PC-3 (cell line): ENCODE results near the gene TMEM131. TPM values are rescaled to one million over a fixed set of nuclear protein-coding genes. Genes with fewer than 3 reads are reported as not detected.

Experiments used
- ATAC-seq: fragments of 200-7000 bp; cut with Tn5 transposase; 2 replicates; pipeline ENCODE4 v1.9.1; 2020; ENCODE audit warnings: mild to moderate bottlenecking, moderate library complexity
- BruUV-seq: library from RNA; stranded (reverse); fragments of 400-500 nt; replicated peaks from 2 replicates; lab custom pipeline; 2021; lab: Mats Ljungman, UMichigan
- CTCF ChIA-PET: fragments of 300-600 bp; sonication (Branson Sonifier 250); formaldehyde crosslinking; loops from one replicate; lab custom pipeline; 2022; ENCODE audit warnings: antibody characterized with exemption; lab: Charles Lee
- POLR2A ChIA-PET: fragments of 300-600 bp; sonication (Branson Sonifier 250); formaldehyde crosslinking; loops from one replicate; lab custom pipeline; 2022; ENCODE audit warnings: antibody characterized with exemption; ENCODE audit not compliant: unreplicated experiment; lab: Charles Lee
- DNase-seq: peaks from one replicate; pipeline ENCODE4 v3.0.0-alpha.2; 2015
- H2AFZ ChIP-seq: fragments of 300-600 bp; sonication (generic); 2 replicates; pipeline ENCODE4 v1.6.0; 2016; ENCODE audit warnings: antibody characterized with exemption, low read length
- H3F3A ChIP-seq: fragments of 300-600 bp; sonication (generic); one replicate; pipeline ENCODE4 v1.6.0; 2017; ENCODE audit warnings: antibody characterized with exemption, low read length, control low read depth, mild to moderate bottlenecking; ENCODE audit not compliant: unreplicated experiment
- H3K27ac ChIP-seq: fragments of 300-600 bp; sonication (generic); 2 replicates; pipeline ENCODE4 v1.5.1; 2016; ENCODE audit warnings: mild to moderate bottlenecking, low read length
- H3K27me3 ChIP-seq: fragments of 300-600 bp; sonication (generic); 2 replicates; pipeline ENCODE4 v1.6.1; 2016; ENCODE audit warnings: low read length, mixed read lengths
- H3K36me3 ChIP-seq: fragments of 300-600 bp; sonication (generic); 2 replicates; pipeline ENCODE4 v1.6.1; 2016; ENCODE audit warnings: low read depth, mixed run types, low read length, mixed read lengths
- H3K4me1 ChIP-seq: fragments of 300-600 bp; sonication (generic); 2 replicates; pipeline ENCODE4 v1.5.1; 2016; ENCODE audit warnings: low read length; ENCODE audit not compliant: insufficient read depth
- H3K4me2 ChIP-seq: fragments of 300-600 bp; sonication (generic); 2 replicates; pipeline ENCODE4 v1.6.0; 2016; ENCODE audit warnings: low read length
- H3K4me3 ChIP-seq: fragments of 300-600 bp; sonication (generic); 2 replicates; pipeline ENCODE4 v1.5.1; 2016; ENCODE audit warnings: mild to moderate bottlenecking, low read length, mixed read lengths
- H3K79me2 ChIP-seq: fragments of 300-600 bp; sonication (generic); 2 replicates; pipeline ENCODE4 v1.6.1; 2017; ENCODE audit warnings: low read length, mixed read lengths
- H3K9ac ChIP-seq: fragments of 300-600 bp; sonication (generic); 2 replicates; pipeline ENCODE4 v1.6.0; 2016; ENCODE audit warnings: mild to moderate bottlenecking, low read length
- H3K9me2 ChIP-seq: fragments of 300-600 bp; sonication (generic); replicated peaks from 2 replicates; pipeline ENCODE4 v1.6.1; 2016; ENCODE audit warnings: mixed run types, low read length, mixed read lengths
- H3K9me3 ChIP-seq: fragments of 300-600 bp; sonication (generic); 2 replicates; pipeline ENCODE4 v1.6.1; 2016; ENCODE audit warnings: low read length, mixed read lengths
- H4K20me1 ChIP-seq: fragments of 300-600 bp; sonication (generic); 2 replicates; pipeline ENCODE4 v1.6.1; 2016; ENCODE audit warnings: low read length, mixed read lengths
- EZH2 ChIP-seq: fragments of 300-600 bp; sonication (generic); IDR thresholded peaks from one replicate; pipeline ENCODE4 v1.6.1; 2017; ENCODE audit warnings: antibody characterized with exemption, mild to moderate bottlenecking, low read length; ENCODE audit not compliant: unreplicated experiment
- EZH2phosphoT487 ChIP-seq: fragments of 300-600 bp; sonication (generic); IDR thresholded peaks from 2 replicates; pipeline ENCODE4 v1.6.1; 2018; ENCODE audit warnings: mild to moderate bottlenecking, antibody characterized with exemption, low read length, borderline replicate concordance
- intact Hi-C: fragments of 100-400 bp; cut with micrococcal nuclease; formaldehyde crosslinking; loops from 2 replicates; pipeline ENCODE4 v1.9.0; 2023
- total RNA-seq: library from RNA; depleted of rRNA; stranded (reverse); fragments of >200 nt; gene quantifications from 2 replicates; pipeline ENCODE4 v1.2.3, GENCODE V29; 2014
- TF ChIP-seq, protein P1 (sequence below): fragments of 300-600 bp; sonication (generic); conservative IDR thresholded peaks from 2 replicates; pipeline ENCODE4 v1.5.1; 2017; ENCODE audit warnings: antibody characterized with exemption, low read depth, mild to moderate bottlenecking, low read length

The TMEM131 gene
- total RNA-seq, 1 experiment from 2014 or later = 21.1 TPM

DNA sequence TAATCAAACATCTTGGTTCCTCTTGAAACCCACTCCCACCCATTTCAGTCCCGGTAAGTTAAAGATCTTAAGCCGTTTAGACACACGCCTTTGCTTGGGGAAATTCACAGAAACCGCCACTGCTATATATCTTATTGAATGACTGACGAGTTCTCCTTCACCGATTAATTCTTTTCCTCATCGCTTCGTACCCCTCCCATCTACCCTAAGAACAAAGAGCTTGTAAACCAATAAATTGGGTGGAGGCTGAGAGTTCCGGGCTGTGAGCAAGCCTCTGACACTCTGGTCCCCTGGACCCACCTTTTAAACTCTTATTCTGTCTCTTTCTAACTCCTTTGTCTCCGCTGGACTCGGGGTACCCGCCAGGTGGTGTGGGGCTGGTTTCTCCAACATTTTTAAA is 30.6 kb downstream of the TMEM131 start:
- no peak for DNase-seq
- intact Hi-C loops = no loop called here
- TF ChIP-seq, protein P1, sequence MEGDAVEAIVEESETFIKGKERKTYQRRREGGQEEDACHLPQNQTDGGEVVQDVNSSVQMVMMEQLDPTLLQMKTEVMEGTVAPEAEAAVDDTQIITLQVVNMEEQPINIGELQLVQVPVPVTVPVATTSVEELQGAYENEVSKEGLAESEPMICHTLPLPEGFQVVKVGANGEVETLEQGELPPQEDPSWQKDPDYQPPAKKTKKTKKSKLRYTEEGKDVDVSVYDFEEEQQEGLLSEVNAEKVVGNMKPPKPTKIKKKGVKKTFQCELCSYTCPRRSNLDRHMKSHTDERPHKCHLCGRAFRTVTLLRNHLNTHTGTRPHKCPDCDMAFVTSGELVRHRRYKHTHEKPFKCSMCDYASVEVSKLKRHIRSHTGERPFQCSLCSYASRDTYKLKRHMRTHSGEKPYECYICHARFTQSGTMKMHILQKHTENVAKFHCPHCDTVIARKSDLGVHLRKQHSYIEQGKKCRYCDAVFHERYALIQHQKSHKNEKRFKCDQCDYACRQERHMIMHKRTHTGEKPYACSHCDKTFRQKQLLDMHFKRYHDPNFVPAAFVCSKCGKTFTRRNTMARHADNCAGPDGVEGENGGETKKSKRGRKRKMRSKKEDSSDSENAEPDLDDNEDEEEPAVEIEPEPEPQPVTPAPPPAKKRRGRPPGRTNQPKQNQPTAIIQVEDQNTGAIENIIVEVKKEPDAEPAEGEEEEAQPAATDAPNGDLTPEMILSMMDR = no peak
- TF ChIP-seq EZH2phosphoT487 (no peak), EZH2 (no peak)
- H3K27me3 ChIP-seq = no peaks in the 10 kb centered on the region
- BruUV-seq = no TSS peak
- no peak overlapping the region for H3K4me2 ChIP-seq
- H2AFZ ChIP-seq = no peak overlapping the region
- H3K36me3 ChIP-seq = no peaks in the 10 kb centered on the region
- ChIA-PET CTCF (no interaction called here), POLR2A (no interaction called here)
- no peaks in the 10 kb centered on the region for H3K9me3 ChIP-seq
- no peaks in the 10 kb centered on the region for H3K9me2 ChIP-seq
- H3F3A ChIP-seq = no peaks in the 10 kb centered on the region
- no peak for ATAC-seq
- H3K4me1 ChIP-seq = peaks cover 7% of the 10 kb centered on the region
- H3K4me3 ChIP-seq = no peak overlapping the region
- H3K9ac ChIP-seq = no peak overlapping the region
- H3K27ac ChIP-seq = no peak overlapping the region
- peaks cover 6% of the 10 kb centered on the region for H4K20me1 ChIP-seq
- peaks cover 99% of the 10 kb centered on the region for H3K79me2 ChIP-seq

DNA sequence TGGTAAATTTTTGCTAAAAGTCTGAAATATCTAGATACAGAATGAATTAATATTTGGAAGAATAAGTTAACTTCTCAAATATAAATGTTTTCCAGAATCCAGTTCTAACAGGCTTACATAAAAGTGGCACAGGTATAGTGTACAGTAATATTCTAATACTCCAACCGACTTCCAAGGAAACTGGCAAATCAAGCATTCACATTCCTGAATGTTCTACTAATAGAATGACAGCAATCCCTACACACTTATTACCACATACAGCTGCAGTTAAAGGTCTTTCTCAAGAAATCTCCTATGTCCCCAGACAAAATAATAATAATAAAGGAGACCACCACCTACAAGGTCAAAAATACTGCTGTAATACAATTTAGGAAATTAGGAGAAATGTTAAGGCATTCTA is 31.9 kb downstream of the TMEM131 start:
- TF ChIP-seq EZH2 (no peak), EZH2phosphoT487 (no peak)
- TF ChIP-seq, protein P1 = no peak
- intact Hi-C loops = no loop called here

DNA sequence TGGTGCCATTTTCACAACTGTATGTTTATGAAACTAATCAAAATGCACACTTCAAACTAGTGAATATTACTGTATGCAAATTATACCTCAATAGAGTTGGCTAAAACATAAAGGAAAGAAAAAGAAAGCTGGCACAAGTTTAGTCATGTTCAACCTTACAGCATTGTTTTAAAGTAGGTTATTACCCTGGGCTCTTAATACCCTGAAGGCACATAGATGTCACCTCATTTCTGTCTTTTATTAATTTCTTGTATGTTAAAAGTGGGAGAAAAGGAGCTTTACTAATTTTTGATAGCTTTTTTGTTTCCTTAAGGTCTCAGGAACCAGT is 32.7 kb downstream of the TMEM131 start:
- no peak overlapping the region for H2AFZ ChIP-seq
- CTCF ChIA-PET = interaction anchor here (0.6 kb wide), 1 partner anchor 156 kb away, joined by 3 read pairs; no protein-coding TSS in a partner anchor
- intact Hi-C loops = no loop called here
- H3K9me3 ChIP-seq = no peaks in the 10 kb centered on the region
- H3F3A ChIP-seq = no peaks in the 10 kb centered on the region
- peaks cover 100% of the 10 kb centered on the region for H3K79me2 ChIP-seq
- no peak for ATAC-seq
- POLR2A ChIA-PET = no interaction called here
- H4K20me1 ChIP-seq = peaks cover 6% of the 10 kb centered on the region
- no peaks in the 10 kb centered on the region for H3K27me3 ChIP-seq
- BruUV-seq = no TSS peak
- H3K27ac ChIP-seq = no peak overlapping the region
- H3K36me3 ChIP-seq = no peaks in the 10 kb centered on the region
- no peak overlapping the region for H3K4me2 ChIP-seq
- TF ChIP-seq, protein P1 = no peak
- TF ChIP-seq EZH2phosphoT487 (no peak), EZH2 (no peak)
- no peak overlapping the region for H3K9ac ChIP-seq
- DNase-seq = no peak
- H3K4me3 ChIP-seq = no peak overlapping the region
- H3K4me1 ChIP-seq = peaks cover 7% of the 10 kb centered on the region
- H3K9me2 ChIP-seq = no peaks in the 10 kb centered on the region

More for the DNA sequence above, 31.9 kb downstream of the TMEM131 start:
- no peak overlapping the region for H3K27ac ChIP-seq
- no peaks in the 10 kb centered on the region for H3K27me3 ChIP-seq
- no peaks in the 10 kb centered on the region for H3F3A ChIP-seq
- H2AFZ ChIP-seq = no peak overlapping the region
- ChIA-PET POLR2A (no interaction called here), CTCF (no interaction called here)
- H3K36me3 ChIP-seq = no peaks in the 10 kb centered on the region
- H3K79me2 ChIP-seq = peaks cover 99% of the 10 kb centered on the region
- ATAC-seq = no peak
- BruUV-seq = no TSS peak
- H3K9me3 ChIP-seq = no peaks in the 10 kb centered on the region
- H3K4me2 ChIP-seq = no peak overlapping the region
- no peak overlapping the region for H3K4me3 ChIP-seq
- no peak overlapping the region for H3K9ac ChIP-seq
- no peak for DNase-seq
- H4K20me1 ChIP-seq = peaks cover 6% of the 10 kb centered on the region
- no peaks in the 10 kb centered on the region for H3K9me2 ChIP-seq
- peaks cover 7% of the 10 kb centered on the region for H3K4me1 ChIP-seq
